ENCODE data around the gene PPP1R14B.
A peak's percentile ranks its signal among the peaks of the same experiment; 100 is the strongest.
"Not testable (repeated sequence)": the region's sequence is repeated elsewhere in the genome, so short reads cannot be mapped to it uniquely, and the experiment has no call there.

PPP1R14B gene

GRCh38 chr11:64260147-64260708, 13.5 kb upstream of the PPP1R14B start:
- no peak for DNase-seq

DNA sequence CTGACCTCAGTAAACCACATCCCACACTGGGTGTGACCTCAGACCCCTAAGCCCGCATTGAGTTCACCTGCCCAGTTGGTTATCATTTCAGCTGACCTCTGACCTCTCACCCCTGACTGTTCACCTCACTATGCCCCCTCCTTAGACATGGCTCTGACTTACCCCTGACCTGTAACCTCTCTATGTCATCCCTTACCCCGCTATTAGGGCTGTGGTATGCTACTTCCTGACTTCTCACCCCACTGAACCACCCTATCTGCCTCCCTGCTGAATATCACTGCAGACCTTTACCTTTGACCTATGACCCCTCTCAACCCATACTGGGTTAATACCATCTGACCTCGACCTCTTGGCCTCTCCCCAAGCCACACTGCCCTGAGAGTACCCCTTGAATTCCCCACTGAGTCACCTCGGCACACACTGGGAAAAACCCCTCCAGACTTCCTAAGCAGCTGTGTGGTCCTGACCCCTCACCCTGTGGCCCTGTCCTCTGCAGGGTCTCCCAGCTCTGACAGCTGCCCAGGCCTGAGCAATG, 12.9 kb upstream of the PPP1R14B start:
- peak; percentile 53 for DNase-seq

DNA sequence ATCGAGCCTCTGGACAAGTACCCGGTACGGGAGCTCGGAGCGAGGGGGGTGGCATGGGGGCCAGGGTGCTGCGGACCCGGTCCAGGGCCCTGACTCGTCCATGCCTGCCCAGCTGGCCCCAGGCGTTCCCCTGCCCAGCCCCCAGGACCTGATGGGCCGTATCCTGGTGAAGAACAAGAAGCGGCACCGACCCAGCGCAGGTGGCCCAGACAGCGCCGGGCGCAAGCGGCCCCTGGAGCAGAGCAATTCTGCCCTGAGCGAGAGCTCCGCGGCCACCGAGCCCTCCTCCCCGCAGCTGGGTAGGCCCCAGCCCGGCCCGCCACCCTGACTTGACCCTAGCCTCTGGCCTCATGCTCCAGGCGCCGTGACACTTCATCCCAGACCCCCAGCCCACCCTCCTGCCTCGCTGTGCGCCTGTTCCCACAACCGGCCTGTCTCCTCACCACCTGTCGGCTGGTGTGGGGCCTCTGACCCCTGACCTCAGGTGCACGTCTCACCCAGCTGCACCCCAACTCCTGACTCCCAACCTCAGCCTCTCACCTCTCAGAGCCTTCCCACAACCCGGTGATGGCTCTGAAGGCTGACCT, 12.3 kb upstream of the PPP1R14B start:
- DNase-seq, result no peak

DNA sequence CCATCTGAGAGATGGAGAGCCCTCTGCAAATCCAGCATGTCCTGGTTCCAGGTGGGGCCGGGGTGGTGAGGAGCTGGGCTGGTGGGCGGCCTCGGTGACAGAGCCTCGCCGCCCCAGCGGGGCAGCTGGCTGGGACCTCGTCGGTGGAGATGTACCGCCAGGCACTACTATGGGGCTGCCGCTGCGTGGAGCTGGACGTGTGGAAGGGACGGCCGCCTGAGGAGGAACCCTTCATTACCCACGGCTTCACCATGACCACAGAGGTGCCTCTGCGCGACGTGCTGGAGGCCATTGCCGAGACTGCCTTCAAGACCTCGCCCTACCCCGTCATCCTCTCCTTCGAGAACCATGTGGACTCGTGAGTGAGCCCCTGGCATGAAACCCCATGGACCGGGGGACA, 11.6 kb upstream of the PPP1R14B start:
- DNase-seq, result no peak

DNA sequence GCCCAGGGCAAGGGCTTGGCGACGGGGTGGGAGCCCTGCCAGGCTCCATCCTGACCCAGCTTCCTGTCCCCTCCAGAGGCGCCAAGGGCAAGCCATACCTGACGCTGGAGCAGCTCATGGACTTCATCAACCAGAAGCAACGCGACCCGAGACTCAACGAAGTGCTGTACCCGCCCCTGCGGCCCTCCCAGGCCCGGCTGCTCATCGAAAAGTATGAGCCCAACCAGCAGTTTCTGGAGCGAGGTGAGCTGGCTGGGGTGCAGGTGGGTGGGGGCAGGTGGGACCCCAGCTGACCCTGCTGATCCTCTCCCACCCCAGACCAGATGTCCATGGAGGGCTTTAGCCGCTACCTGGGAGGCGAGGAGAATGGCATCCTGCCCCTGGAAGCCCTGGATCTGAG, 9.6 kb upstream of the PPP1R14B start:
- DNase-seq, result no peak

- no peak for DNase-seq
Observed at GRCh38 chr11:64255135-64256128, 8.7 kb upstream of the PPP1R14B start.

DNA sequence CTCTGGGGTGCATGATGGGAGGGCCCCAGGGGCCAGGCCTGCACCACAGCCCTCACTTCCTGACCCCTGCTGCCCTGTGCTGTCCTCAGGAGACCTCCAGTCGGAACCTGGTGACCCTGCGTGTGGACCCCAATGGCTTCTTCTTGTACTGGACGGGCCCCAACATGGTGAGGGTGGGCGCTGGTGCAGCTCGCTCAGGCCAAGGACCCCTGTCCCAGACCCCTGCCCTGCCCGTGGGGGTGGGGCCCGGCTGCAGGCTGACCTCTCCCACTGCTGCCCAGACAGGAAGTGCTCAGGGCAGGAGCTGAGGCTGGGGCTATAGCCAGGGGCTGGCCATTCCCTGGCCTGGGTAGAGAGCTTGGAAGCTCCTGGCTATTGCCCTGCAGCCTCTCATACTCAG, 7.6 kb upstream of the PPP1R14B start:
- DNase-seq, result no peak

GRCh38 chr11:64253481-64253880, 6.7 kb upstream of the PPP1R14B start:
- no peak for DNase-seq

- DNase-seq, result no peak
Observed at GRCh38 chr11:64253043-64253442, 6.3 kb upstream of the PPP1R14B start.

DNA sequence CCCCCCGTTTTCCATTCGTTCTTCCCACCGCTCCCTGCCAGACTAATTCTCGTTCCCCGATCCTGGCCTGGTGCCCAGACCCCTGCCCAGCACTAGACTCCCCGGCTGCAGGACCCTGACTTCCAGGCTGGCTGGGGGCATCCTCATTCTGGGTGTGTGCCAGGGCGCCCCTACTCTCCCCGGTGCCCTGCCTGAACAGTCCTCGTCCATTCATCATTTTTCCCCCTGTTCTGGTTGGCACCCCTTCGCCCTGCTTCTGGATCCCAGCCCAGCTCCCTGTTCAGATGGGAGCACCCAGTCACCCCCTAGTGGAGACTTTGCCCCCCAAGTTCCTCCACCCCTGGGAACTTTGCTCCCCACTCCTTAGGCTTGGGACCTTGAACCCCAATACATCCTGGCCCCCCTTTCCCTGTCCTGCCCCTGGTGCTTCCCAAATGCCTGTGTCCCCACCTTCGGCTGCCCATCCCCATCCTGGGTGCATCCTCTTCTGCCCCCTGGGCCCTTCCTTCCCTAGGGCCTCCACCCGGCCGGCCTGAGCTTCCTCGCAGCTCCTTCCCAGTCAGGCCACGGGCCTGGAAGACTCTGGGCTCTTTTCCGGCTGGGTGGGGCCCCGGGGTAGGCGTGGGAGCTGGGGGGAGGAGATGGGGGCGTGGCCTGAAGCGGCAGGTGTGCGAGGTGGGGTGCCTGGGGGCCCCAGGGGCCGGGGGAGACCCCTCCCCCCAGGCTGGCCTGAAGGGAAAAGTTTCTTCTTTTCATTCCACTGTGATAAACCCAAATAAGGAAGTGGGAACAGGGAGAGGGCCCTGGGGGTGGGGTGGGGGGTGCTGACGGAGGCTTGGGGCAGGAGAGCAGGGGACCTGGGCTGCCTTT, 5.5 kb upstream of the PPP1R14B start:
- DNase-seq, result no peak

DNA sequence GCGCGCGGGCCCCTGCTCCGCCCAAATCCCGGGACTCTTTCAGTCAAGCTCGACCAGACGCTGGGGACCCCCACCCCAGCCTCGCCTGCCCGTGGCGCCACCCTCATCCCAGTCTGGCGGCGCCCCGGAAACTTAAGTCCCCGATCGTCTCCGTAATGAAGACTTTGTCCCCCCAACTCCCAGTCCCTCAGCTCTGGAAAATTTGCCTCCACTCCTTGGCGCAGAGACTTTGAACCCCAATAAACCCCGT, 4.9 kb upstream of the PPP1R14B start:
- DNase-seq, result no peak

DNA sequence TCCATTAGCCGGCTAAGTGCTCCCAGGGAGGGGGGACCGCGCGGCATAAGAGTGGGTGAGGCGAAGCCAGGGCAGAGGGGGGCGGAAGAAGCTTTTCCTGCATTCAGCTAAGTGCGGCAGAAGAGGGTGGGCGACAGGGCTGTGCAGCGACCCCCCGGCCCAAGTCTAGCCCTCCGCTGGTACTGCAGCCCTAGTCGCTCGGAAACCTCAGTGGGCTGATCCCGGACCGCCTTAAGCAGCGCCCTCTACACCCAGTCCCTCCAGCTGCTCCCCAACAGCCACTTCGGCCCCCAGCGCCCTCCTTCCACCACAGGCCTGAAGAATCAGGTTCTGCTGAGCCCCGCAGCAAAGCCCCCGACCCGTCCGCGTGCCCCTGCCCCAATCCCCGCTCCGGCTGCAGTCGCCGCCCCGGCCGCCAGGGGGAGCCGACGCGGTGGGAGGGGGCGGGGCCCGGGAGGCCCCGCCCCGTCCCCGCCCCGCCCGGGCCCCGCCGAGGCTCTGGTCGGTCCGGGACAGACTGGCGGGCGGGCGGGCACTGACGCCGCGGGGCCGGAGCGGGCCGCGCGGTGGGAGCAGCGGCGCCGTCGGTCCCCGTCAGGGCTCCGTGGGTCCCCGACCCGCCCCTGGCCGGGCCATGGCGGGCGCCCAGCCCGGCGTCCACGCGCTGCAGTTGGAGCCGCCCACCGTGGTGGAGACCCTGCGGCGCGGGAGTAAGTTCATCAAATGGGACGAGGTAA, 4.4 kb upstream of the PPP1R14B start, which contains the start of gene PLCB3:
PLCB3 (plus strand) TSS at position 515 of the 737 bp plus-strand sequence; CDS start at position 635, 120 bp downstream.
- DNase-seq, result peak; percentile 32

DNA sequence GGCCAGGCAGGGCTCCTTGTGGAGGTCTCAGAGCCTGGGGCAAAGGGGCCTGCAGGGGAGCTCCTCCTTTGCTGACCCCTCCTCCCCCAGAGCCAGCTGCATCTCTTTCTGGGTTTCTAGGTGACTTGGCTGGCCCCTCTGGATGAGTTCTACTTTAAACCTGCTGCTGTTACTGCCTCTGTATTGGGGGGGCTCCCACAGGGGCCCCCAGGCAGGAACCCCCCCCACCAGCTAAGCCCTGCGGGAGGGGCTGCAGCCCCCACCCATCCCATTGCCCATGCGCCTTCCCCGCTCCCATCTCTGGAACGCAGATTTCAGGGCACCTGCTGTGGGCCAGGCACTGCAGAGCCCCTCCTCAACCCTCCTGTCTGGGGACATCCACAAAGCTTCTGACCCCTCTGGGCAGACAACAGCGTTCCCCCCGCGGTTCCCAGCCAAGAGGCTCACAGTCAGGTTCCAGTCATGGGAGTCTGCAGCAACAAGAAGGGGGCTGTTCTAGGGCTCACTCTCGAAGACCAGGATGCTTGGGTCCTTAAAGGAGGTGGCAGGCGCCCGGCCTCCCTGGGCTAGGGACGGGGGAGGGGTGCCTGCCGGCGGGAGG, 3.8 kb upstream of the PPP1R14B start:
- no peak for DNase-seq

DNA sequence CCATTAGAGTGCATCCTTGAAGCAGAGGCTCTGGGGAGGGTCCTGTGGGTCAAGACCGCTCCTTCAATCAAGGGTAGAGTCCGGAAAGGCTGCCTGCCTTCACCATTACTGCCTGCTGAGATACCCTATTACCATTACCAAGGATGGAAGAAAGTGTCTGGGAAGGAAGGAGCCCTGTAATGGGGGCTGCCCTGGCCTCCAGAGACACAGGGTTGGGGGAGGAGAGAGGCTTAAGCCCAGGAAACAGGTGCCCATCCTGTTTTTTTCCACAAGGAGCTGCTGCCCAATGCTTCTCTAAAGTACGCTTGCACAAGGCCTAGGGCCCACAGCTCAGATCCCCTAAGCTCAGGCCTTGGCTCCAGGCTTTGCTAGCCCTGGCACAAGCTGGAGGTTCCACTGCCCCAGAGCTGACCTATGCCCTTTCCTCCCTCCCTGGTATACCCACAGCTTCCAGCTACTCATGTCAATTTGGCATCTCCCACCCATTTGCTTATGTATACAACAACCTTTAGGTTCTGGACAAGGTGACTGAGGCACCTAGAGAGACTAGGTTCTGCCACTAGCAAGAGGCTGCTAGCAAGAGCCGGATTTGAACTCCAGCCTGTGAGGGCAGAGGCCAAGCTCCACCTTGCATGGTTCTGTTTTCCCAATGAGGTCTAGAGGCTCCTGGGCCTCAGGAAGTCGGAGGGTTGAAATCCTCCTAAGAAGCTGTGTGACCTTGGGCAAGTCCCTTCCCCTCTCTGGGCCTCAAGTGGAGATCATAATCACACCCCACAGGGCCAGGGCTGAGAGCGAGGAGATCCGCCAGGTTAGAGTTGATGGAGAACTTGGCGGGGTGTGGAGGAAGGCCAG, 3.0 kb upstream of the PPP1R14B start:
- DNase-seq, result no peak

DNA sequence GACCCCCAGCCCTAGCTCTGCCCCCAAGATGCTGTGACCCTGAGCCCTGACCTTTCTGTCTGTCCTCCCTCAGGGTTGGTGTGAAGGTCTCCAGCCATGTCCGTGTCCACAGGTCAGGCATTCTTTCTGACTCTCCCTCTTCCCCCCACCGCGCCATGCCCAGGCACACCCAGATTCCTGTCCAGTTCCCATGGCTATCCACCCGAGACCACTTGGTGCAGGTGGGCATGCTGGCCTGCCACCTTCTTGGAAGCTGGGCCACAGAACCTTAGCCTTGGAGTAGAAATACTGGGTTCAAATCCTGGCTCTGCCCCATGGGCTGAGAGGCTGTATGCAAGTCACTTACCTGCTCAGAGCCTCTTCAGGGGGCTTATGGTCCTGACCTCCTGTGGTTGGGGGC, 2.3 kb upstream of the PPP1R14B start:
- DNase-seq, result no peak

DNA sequence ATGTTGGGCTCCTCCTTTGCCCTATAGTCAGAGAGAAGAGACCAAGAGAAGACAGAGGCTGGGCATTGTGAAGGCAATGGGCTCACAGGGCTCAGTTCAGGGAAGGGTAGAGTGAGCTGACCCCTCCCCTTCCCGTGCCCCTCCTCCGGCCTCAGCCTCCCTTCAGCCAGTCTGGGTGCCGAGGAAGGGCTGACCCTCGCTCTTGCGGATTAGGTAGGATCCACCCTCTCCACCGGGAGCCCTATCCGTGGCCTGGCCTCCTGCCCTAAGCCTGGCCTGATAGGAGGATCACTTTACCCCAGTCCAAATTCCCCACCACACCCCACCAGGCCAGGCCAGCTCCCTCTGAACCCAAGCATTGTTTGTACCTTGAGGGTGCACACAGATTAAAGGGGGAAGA, 1.8 kb upstream of the PPP1R14B start:
- DNase-seq, result no peak

GRCh38 chr11:64247729-64248531, 1.2 kb upstream of the PPP1R14B start:
- DNase-seq, result no peak

DNA sequence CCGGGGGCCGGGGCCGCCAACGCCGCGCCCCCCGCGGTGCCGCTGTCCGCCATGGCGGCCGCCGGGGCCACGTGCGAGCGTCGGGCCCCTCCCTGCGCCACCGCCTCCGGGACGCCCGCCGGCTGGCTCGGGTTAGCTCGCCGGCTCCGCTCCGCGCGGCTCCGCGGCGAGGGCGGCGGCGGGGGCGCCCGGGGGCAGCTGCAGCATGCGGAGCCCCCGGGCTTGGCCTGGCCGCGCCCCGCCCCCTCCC, 197 bp downstream of the PPP1R14B start:
- DNase-seq, result not testable (repeated sequence)

GRCh38 chr11:64245797-64246620, 734 bp downstream of the PPP1R14B start:
- DNase-seq, result peak; percentile 81

Measured in NK-92 treated with Interleukin-12 subunit alpha and Interleukin-12 subunit beta, amount 100 ng/mL, for 24 hours (cell line).